Measurements from ENCODE around the gene SPN.
"Not testable (repeated sequence)": the region's sequence is repeated elsewhere in the genome, so short reads cannot be mapped to it uniquely, and the experiment has no call there.

The SPN gene

GRCh38 chr16:29699324-29700219, 36.5 kb downstream of the SPN start:
- no peaks in the 10 kb centered on the region for H3K36me3 ChIP-seq (ENCODE audit: control insufficient read depth, insufficient read depth, low read length)
- no peak overlapping the region for H3K4me3 ChIP-seq (ENCODE audit: insufficient read depth, low read depth, low read length, poor library complexity, severe bottlenecking)
- DNase-seq, result no peak
- no peak overlapping the region for H3K27ac ChIP-seq (ENCODE audit: insufficient read depth, low read length, poor library complexity, severe bottlenecking)
- H3K4me1 ChIP-seq (ENCODE audit: control insufficient read depth, insufficient read depth, low read length, poor library complexity, severe bottlenecking), result peaks cover 30% of the 10 kb centered on the region
- H3K9me3 ChIP-seq (ENCODE audit: control insufficient read depth, low read length), result no peaks in the 10 kb centered on the region
- no peaks in the 10 kb centered on the region for H3K27me3 ChIP-seq (replicated peaks; ENCODE audit: control insufficient read depth, insufficient read depth, low read length, poor library complexity, severe bottlenecking)

GRCh38 chr16:29700253-29700987, 37.4 kb downstream of the SPN start:
- Histone ChIP-seq H3K4me3 (ENCODE audit: insufficient read depth, low read depth, low read length, poor library complexity, severe bottlenecking) (no peak overlapping the region), H3K9me3 (ENCODE audit: control insufficient read depth, low read length) (no peaks in the 10 kb centered on the region), H3K27me3 (replicated peaks; ENCODE audit: control insufficient read depth, insufficient read depth, low read length, poor library complexity, severe bottlenecking) (no peaks in the 10 kb centered on the region), H3K36me3 (ENCODE audit: control insufficient read depth, insufficient read depth, low read length) (no peaks in the 10 kb centered on the region), H3K4me1 (ENCODE audit: control insufficient read depth, insufficient read depth, low read length, poor library complexity, severe bottlenecking) (peaks cover 30% of the 10 kb centered on the region), H3K27ac (ENCODE audit: insufficient read depth, low read length, poor library complexity, severe bottlenecking) (peak overlapping the region; percentile 77)
- peak; percentile 61 to 72 (median 64) for DNase-seq

GRCh38 chr16:29701214-29701555, 38.1 kb downstream of the SPN start:
- DNase-seq, result no peak
- H3K27ac ChIP-seq (ENCODE audit: insufficient read depth, low read length, poor library complexity, severe bottlenecking), result peak overlapping the region; percentile 77
- H3K36me3 ChIP-seq (ENCODE audit: control insufficient read depth, insufficient read depth, low read length), result no peaks in the 10 kb centered on the region
- peaks cover 30% of the 10 kb centered on the region for H3K4me1 ChIP-seq (ENCODE audit: control insufficient read depth, insufficient read depth, low read length, poor library complexity, severe bottlenecking)
- no peaks in the 10 kb centered on the region for H3K27me3 ChIP-seq (replicated peaks; ENCODE audit: control insufficient read depth, insufficient read depth, low read length, poor library complexity, severe bottlenecking)
- peak overlapping the region; percentile 11 for H3K4me3 ChIP-seq (ENCODE audit: insufficient read depth, low read depth, low read length, poor library complexity, severe bottlenecking)
- H3K9me3 ChIP-seq (ENCODE audit: control insufficient read depth, low read length), result no peaks in the 10 kb centered on the region

- no peak overlapping the region for H3K4me3 ChIP-seq (ENCODE audit: insufficient read depth, low read depth, low read length, poor library complexity, severe bottlenecking)
- peak overlapping the region; percentile 77 for H3K27ac ChIP-seq (ENCODE audit: insufficient read depth, low read length, poor library complexity, severe bottlenecking)
- no peaks in the 10 kb centered on the region for H3K27me3 ChIP-seq (replicated peaks; ENCODE audit: control insufficient read depth, insufficient read depth, low read length, poor library complexity, severe bottlenecking)
- peak; percentile 25 to 49 (median 42) for DNase-seq
- H3K36me3 ChIP-seq (ENCODE audit: control insufficient read depth, insufficient read depth, low read length), result no peaks in the 10 kb centered on the region
- peaks cover 30% of the 10 kb centered on the region for H3K4me1 ChIP-seq (ENCODE audit: control insufficient read depth, insufficient read depth, low read length, poor library complexity, severe bottlenecking)
- H3K9me3 ChIP-seq (ENCODE audit: control insufficient read depth, low read length), result no peaks in the 10 kb centered on the region
Observed at GRCh38 chr16:29702269-29702668, 39.2 kb downstream of the SPN start.

- H3K27me3 ChIP-seq (replicated peaks; ENCODE audit: control insufficient read depth, insufficient read depth, low read length, poor library complexity, severe bottlenecking), result no peaks in the 10 kb centered on the region
- no peaks in the 10 kb centered on the region for H3K36me3 ChIP-seq (ENCODE audit: control insufficient read depth, insufficient read depth, low read length)
- no peak overlapping the region for H3K4me3 ChIP-seq (ENCODE audit: insufficient read depth, low read depth, low read length, poor library complexity, severe bottlenecking)
- peaks cover 32% of the 10 kb centered on the region for H3K4me1 ChIP-seq (ENCODE audit: control insufficient read depth, insufficient read depth, low read length, poor library complexity, severe bottlenecking)
- no peaks in the 10 kb centered on the region for H3K9me3 ChIP-seq (ENCODE audit: control insufficient read depth, low read length)
- no peak overlapping the region for H3K27ac ChIP-seq (ENCODE audit: insufficient read depth, low read length, poor library complexity, severe bottlenecking)
- no peak for DNase-seq
Observed at GRCh38 chr16:29705030-29705429, 42.0 kb downstream of the SPN start.

- H3K4me3 ChIP-seq (ENCODE audit: insufficient read depth, low read depth, low read length, poor library complexity, severe bottlenecking); H3K9me3 ChIP-seq (ENCODE audit: control insufficient read depth, low read length); DNase-seq; H3K27me3 ChIP-seq (replicated peaks; ENCODE audit: control insufficient read depth, insufficient read depth, low read length, poor library complexity, severe bottlenecking); H3K36me3 ChIP-seq (ENCODE audit: control insufficient read depth, insufficient read depth, low read length); H3K27ac ChIP-seq (ENCODE audit: insufficient read depth, low read length, poor library complexity, severe bottlenecking): not testable (repeated sequence)
- peaks cover 24% of the 10 kb centered on the region for H3K4me1 ChIP-seq (ENCODE audit: control insufficient read depth, insufficient read depth, low read length, poor library complexity, severe bottlenecking)
Observed at GRCh38 chr16:29707160-29707559, 44.1 kb downstream of the SPN start.

- no peak for DNase-seq
- Histone ChIP-seq H3K4me1 (ENCODE audit: control insufficient read depth, insufficient read depth, low read length, poor library complexity, severe bottlenecking) (peaks cover 10% of the 10 kb centered on the region), H3K27ac (ENCODE audit: insufficient read depth, low read length, poor library complexity, severe bottlenecking) (no peak overlapping the region), H3K36me3 (ENCODE audit: control insufficient read depth, insufficient read depth, low read length) (no peaks in the 10 kb centered on the region), H3K9me3 (ENCODE audit: control insufficient read depth, low read length) (no peaks in the 10 kb centered on the region), H3K27me3 (replicated peaks; ENCODE audit: control insufficient read depth, insufficient read depth, low read length, poor library complexity, severe bottlenecking) (no peaks in the 10 kb centered on the region), H3K4me3 (ENCODE audit: insufficient read depth, low read depth, low read length, poor library complexity, severe bottlenecking) (no peak overlapping the region)
Observed at GRCh38 chr16:29708917-29709600, 46.0 kb downstream of the SPN start.

- not testable (repeated sequence) for H3K27ac ChIP-seq (ENCODE audit: insufficient read depth, low read length, poor library complexity, severe bottlenecking); H3K9me3 ChIP-seq (ENCODE audit: control insufficient read depth, low read length); H3K4me3 ChIP-seq (ENCODE audit: insufficient read depth, low read depth, low read length, poor library complexity, severe bottlenecking); H3K27me3 ChIP-seq (replicated peaks; ENCODE audit: control insufficient read depth, insufficient read depth, low read length, poor library complexity, severe bottlenecking); H3K36me3 ChIP-seq (ENCODE audit: control insufficient read depth, insufficient read depth, low read length); DNase-seq
- peaks cover 10% of the 10 kb centered on the region for H3K4me1 ChIP-seq (ENCODE audit: control insufficient read depth, insufficient read depth, low read length, poor library complexity, severe bottlenecking)
Observed at GRCh38 chr16:29709657-29710056, 46.6 kb downstream of the SPN start.

- Histone ChIP-seq H3K27ac (ENCODE audit: insufficient read depth, low read length, poor library complexity, severe bottlenecking) (no peak overlapping the region), H3K4me3 (ENCODE audit: insufficient read depth, low read depth, low read length, poor library complexity, severe bottlenecking) (no peak overlapping the region), H3K27me3 (replicated peaks; ENCODE audit: control insufficient read depth, insufficient read depth, low read length, poor library complexity, severe bottlenecking) (no peaks in the 10 kb centered on the region), H3K4me1 (ENCODE audit: control insufficient read depth, insufficient read depth, low read length, poor library complexity, severe bottlenecking) (peaks cover 10% of the 10 kb centered on the region), H3K9me3 (ENCODE audit: control insufficient read depth, low read length) (no peaks in the 10 kb centered on the region), H3K36me3 (ENCODE audit: control insufficient read depth, insufficient read depth, low read length) (no peaks in the 10 kb centered on the region)
- peak in 1 of 3 donors; percentile 12 for DNase-seq
Observed at GRCh38 chr16:29710227-29711219, 47.5 kb downstream of the SPN start.
